HUES6 (cell line): ENCODE data around the gene RASGEF1B.
A peak's percentile ranks its signal among the peaks of the same experiment; 100 is the strongest.

ENCODE experiments used
- H3K27ac ChIP-seq: 2 replicates; pipeline ENCODE4 v1.7.0; 2013; ENCODE audit warnings: low read depth, mild to moderate bottlenecking, low read length, inconsistent platforms
- H3K27me3 ChIP-seq: 2 replicates; pipeline ENCODE4 v1.6.1; 2013; ENCODE audit warnings: low read length; ENCODE audit not compliant: control insufficient read depth, insufficient read depth
- H3K36me3 ChIP-seq: 2 replicates; pipeline ENCODE4 v1.6.1; 2013; ENCODE audit warnings: low read length; ENCODE audit not compliant: control insufficient read depth, insufficient read depth
- H3K4me1 ChIP-seq: 2 replicates; pipeline ENCODE4 v1.6.1; 2013; ENCODE audit warnings: low read length; ENCODE audit not compliant: control insufficient read depth, insufficient read depth
- H3K4me3 ChIP-seq: 2 replicates; pipeline ENCODE4 v1.5.1; 2013; ENCODE audit warnings: low read depth, low read length
- H3K9ac ChIP-seq: one replicate; pipeline ENCODE4 v1.6.1; 2013; ENCODE audit warnings: mild to moderate bottlenecking, low read length
- H3K9me3 ChIP-seq: 2 replicates; pipeline ENCODE4 v1.6.1; 2013; ENCODE audit warnings: low read depth, low read length; ENCODE audit not compliant: control insufficient read depth, insufficient read depth

The RASGEF1B gene

DNA sequence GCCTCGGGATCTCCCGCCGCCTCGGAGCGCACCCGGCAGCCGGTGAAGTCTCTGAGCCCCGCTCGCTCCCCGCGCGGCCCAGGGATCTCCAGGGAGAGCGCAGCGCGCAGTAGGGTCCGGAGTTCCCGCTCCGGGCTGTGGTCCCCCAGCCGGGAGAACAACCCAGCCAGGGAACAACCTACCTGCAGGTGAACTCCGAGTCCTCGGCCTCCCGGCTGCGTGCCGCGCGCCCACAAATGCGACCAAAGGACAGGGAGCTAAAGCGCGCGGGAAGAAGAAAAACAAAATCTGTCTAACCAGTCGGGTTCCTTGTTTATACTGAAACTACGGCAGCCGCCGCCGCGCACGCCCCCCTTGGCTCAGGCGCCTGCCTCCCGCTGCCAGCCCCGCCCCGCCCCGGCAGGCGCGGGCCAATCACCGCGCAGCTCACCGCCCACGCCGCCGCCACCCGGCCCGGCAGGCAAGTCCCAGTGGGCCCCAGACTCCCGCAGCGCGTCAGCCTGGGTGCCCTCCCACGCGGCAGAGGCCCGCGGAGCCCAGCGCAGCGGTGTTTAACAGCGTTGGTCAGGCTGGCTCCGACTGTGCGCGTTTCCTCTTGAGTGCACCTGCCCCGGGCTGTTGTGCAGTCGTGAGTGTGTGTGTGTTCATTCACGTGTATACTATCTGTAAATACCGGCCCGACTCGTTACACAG is at the start of gene RASGEF1B:
Gene RASGEF1B (minus strand): TSS at position 320 of the 693 bp plus-strand sequence. CDS start 12,399 bp downstream, outside the sequence.
- H3K9me3 ChIP-seq, result no peaks in the 10 kb centered on the region
- peak within 1 kb of the TSS; percentile 88 for H3K4me3 ChIP-seq
- peaks cover 22% of the 10 kb centered on the region for H3K4me1 ChIP-seq
- peak within 1 kb of the TSS; percentile 39; the same call in 1 of the 2 replicates for H3K27ac ChIP-seq
- peaks cover 19% of the 10 kb centered on the region for H3K27me3 ChIP-seq
- peak within 1 kb of the TSS; percentile 75 for H3K9ac ChIP-seq
- no peaks in the 10 kb centered on the region for H3K36me3 ChIP-seq

DNA sequence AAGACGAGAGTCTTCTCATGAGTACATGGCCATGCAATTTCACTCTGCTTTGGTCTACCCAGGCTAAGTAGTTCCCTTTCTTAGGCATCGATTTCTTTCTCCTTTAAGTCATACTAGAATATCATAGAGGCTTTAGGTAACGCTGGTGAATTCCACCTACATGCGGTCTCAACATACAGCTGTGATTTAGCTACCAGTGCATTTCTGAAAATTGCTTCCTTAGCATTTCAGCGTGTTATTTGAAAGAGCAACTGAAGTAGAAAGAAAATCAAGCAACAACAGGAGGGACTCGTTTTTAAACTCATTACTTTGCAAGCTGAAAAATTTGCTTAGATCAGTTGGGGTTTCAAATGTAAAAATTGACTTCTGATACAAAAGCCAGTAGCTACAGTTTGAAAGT is 48.1 kb upstream of the RASGEF1B start:
- Histone ChIP-seq H3K9me3 (no peaks in the 10 kb centered on the region), H3K27ac (no peak overlapping the region), H3K4me3 (no peak overlapping the region), H3K27me3 (no peaks in the 10 kb centered on the region), H3K4me1 (peaks cover 30% of the 10 kb centered on the region), H3K36me3 (no peaks in the 10 kb centered on the region), H3K9ac (no peak overlapping the region)

DNA sequence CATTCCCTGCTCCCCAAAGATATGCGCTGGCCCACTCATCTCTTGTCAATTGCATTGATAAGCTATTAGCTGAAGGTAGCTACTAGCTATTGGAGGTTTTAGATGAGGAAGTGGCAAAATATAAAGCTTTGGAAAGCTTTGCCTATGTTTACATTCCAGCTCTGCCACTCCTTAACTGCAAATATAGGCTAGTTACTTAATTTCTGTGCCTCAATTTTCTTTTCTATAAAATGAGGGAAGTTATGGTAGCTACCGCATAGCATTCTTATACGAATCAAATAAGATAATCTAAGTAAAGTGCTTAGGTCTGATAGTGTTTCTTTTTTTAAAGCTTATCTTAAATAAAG is 47.7 kb upstream of the RASGEF1B start:
- H3K4me3 ChIP-seq, result no peak overlapping the region
- H3K9ac ChIP-seq, result no peak overlapping the region
- H3K27me3 ChIP-seq, result no peaks in the 10 kb centered on the region
- H3K4me1 ChIP-seq, result peaks cover 30% of the 10 kb centered on the region
- H3K36me3 ChIP-seq, result no peaks in the 10 kb centered on the region
- no peak overlapping the region for H3K27ac ChIP-seq
- no peaks in the 10 kb centered on the region for H3K9me3 ChIP-seq

DNA sequence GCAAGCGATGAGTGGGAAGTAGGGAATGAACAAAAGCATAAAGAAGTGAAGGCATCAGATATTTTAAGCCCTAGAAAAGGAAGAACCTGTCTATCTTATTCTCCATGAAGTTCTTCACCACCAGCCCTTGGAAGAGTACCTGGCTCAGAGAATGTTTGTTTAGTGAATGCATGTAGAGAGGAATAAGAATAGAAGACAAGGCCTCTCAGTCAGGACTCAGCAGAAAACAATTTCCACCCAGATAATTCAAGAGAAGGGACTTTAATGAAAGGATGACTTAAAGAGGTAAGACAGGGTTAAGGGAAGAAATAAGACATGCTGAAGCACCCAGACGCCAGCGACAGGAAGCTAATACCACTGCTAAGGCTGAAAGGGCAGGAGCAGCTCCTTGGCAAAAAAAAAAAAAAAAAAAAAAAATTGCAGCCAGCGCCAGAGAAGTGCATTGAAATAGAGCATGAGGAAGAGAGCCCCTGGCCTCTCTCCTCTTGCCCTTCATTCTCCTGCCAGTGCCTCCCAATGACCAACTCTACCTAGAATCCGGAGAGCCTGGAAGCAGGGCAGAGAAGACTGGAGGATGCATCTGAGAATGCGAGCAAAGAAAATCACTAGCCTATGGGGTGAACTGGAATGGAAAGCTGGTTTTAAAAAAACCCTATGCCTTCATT is 47.2 kb upstream of the RASGEF1B start:
- H3K36me3 ChIP-seq, result no peaks in the 10 kb centered on the region
- no peak overlapping the region for H3K9ac ChIP-seq
- H3K27ac ChIP-seq, result no peak overlapping the region
- no peaks in the 10 kb centered on the region for H3K27me3 ChIP-seq
- H3K9me3 ChIP-seq, result no peaks in the 10 kb centered on the region
- no peak overlapping the region for H3K4me3 ChIP-seq
- H3K4me1 ChIP-seq, result peaks cover 28% of the 10 kb centered on the region

DNA sequence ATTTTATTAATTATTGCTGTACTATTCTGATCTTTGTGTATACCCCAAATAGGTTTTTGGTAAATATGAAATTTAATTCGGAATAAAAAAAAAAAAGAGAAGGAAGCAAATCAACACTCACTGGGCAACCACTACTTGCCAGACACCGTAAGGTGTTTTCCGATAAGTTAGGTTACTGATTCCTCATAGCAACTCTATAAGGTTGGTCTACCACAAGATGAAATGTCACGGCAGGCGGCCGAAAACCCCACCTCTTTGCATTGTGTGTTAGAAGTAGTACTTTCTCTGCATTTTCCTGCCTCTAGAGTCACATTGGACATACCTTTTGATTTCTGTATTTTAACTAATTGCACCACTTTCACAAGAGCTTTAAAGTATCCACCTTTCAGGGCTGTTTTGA is 44.5 kb upstream of the RASGEF1B start:
- Histone ChIP-seq H3K36me3 (no peaks in the 10 kb centered on the region), H3K4me3 (no peak overlapping the region), H3K4me1 (peaks cover 38% of the 10 kb centered on the region), H3K27me3 (no peaks in the 10 kb centered on the region), H3K9me3 (no peaks in the 10 kb centered on the region), H3K27ac (no peak overlapping the region), H3K9ac (no peak overlapping the region)

DNA sequence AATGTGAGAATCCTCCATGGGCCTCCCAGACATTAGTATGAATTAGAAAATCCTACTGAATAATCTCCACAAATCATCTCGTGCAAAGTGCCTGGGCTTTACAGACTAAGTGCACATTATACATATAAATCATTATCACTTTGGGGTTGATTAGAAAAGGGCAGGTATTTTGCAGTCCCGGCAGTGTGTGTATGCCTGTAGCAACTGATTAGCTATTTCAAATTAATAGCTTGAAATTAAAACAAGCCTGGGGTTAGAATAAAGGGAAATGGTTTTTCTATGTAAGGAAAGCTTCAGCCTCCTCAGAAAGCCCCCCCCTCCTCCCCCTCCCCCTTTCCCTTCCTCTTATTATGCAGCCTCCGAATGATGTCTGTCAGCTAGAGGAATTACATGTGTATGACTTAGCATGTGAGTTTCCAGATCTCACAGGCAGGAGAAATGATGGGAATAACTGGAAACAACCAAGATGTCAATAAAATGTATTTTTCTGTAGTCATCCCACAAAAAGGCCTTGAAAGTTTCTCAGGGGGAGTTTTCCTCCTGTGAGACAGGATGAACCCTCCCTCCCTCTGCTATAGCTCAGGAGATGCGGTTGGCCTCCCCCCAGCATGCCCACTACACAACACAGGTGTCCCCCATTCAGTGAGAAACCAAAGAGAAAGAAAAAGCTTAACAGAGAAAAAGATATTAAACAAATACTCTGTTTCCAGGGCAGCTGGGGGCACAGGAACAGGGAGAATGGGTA is 41.2 kb upstream of the RASGEF1B start:
- H3K9ac ChIP-seq, result no peak overlapping the region

DNA sequence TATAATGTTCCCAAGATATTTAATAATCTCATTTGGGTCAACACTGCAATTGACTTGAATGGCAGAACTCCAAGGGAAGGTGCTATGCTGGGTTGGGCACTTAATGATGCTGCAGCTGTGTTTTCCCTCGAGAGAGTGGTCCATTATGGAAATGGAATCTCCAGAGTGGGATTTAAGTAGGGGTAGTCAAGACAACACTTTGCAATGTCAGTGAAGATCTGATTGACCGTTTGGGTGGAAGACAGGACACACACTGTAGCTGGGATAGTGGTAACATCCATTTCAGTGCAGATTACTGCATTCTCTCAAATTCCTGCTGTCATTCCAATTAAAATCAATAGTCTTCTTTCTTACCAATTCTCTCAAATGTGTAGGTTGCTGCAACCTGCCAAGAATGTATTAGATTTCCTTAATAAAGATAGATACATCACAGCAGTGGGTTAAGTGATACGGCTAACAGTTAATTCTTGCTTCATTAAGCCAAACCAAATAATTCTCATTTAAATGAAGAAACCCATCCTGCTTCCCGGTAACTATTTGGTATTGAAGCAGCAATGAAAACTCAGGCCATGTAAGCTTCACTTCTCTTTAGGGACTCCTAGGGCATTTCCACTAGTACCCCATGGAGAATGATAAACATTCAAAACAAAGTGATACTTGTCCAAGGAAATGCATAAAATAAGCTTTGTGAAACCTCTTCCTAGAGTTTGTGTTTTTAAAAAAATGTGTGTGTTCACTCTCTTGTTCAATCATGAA is 40.5 kb upstream of the RASGEF1B start:
- Histone ChIP-seq H3K4me1 (peaks cover 14% of the 10 kb centered on the region; the same call in 1 of the 2 replicates), H3K9me3 (no peaks in the 10 kb centered on the region), H3K4me3 (no peak overlapping the region), H3K27ac (no peak overlapping the region), H3K9ac (no peak overlapping the region), H3K36me3 (no peaks in the 10 kb centered on the region), H3K27me3 (no peaks in the 10 kb centered on the region)

More for the DNA sequence above, 41.2 kb upstream of the RASGEF1B start:
- no peak overlapping the region for H3K27ac ChIP-seq
- no peak overlapping the region for H3K4me3 ChIP-seq
- H3K27me3 ChIP-seq, result no peaks in the 10 kb centered on the region
- no peaks in the 10 kb centered on the region for H3K36me3 ChIP-seq
- peaks cover 15% of the 10 kb centered on the region for H3K4me1 ChIP-seq
- H3K9me3 ChIP-seq, result no peaks in the 10 kb centered on the region

DNA sequence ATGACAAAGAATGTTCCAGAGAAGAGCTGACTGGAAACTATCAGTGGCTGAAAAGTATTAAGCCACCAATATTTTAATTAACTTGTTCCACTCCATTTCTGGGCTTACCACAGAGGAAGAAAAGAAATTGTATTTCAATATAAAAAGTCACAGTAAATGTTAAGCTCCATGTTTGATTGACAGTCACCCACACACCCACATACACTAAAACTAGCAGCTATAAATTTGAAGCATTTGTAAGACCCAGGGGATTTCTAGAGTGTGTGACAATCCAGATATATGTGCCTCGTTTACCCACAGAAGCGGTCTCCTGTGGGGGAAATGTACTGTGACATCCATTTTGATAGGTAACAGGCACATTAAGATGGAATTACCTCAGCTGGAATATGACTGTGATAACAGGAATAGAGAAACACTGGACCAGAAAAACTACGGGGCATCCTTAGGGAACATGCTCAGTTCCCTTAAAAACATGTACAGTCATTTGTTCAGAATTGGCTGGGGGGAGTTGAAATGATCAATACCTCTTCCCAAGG is 39.0 kb upstream of the RASGEF1B start:
- Histone ChIP-seq H3K27me3 (no peaks in the 10 kb centered on the region), H3K9ac (no peak overlapping the region), H3K4me3 (no peak overlapping the region), H3K4me1 (peaks cover 14% of the 10 kb centered on the region; the same call in 1 of the 2 replicates), H3K9me3 (no peaks in the 10 kb centered on the region), H3K36me3 (no peaks in the 10 kb centered on the region), H3K27ac (no peak overlapping the region)

DNA sequence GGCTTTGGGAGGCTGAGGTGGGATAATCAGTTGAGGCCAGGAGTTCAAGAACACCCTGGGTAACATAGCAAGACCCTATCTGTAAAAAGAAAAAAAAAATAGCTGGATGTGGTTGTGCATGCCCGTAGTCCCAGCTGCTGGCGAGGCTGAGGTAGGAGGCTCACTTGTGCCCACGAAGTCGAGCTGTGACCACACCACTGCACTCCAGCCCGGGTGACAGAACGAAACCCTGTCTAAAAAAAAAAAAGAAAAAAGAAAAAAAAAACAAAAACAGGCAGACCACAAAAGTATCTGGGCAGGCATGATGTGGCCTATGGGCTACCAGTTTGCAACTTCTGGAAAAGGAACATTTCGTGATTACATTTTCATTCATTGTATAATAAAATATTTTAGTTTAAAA is 38.1 kb upstream of the RASGEF1B start:
- Histone ChIP-seq H3K27ac (no peak overlapping the region), H3K9me3 (no peaks in the 10 kb centered on the region), H3K27me3 (no peaks in the 10 kb centered on the region), H3K4me1 (peaks cover 14% of the 10 kb centered on the region; the same call in 1 of the 2 replicates), H3K36me3 (no peaks in the 10 kb centered on the region), H3K9ac (no peak overlapping the region), H3K4me3 (no peak overlapping the region)

DNA sequence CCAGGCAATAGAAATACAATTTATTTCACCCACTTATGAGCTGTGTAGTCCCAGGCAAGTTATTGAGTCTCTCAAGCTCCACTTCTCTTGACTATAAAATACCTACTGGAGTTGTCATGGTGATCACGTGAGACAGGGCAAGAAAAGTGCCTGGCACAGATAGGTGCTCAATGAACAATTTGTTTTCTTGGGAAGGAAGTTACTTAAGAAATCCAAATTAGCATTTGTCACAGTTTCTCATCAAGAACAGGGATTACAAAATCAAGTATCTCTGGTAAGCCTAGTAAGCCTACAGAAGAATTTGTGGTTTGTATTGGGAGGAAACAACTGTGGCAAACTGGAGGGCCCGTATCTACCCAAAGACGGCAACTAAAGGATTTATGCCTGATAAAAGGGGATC is 37.5 kb upstream of the RASGEF1B start:
- H3K9me3 ChIP-seq, result no peaks in the 10 kb centered on the region
- H3K27me3 ChIP-seq, result no peaks in the 10 kb centered on the region
- H3K4me1 ChIP-seq, result peaks cover 14% of the 10 kb centered on the region; the same call in 1 of the 2 replicates
- no peak overlapping the region for H3K9ac ChIP-seq
- H3K36me3 ChIP-seq, result no peaks in the 10 kb centered on the region
- H3K27ac ChIP-seq, result no peak overlapping the region
- no peak overlapping the region for H3K4me3 ChIP-seq
